ENCODE results near the gene GOT1. TPM values are rescaled to one million over a fixed set of nuclear protein-coding genes. Genes with fewer than 3 reads are reported as not detected.
A peak's percentile ranks its signal among the peaks of the same experiment; 100 is the strongest.

GOT1 gene
- total RNA-seq, 1 donor from 2014 or later: 587 TPM

GRCh38 chr10:99438890-99439289 lies 8.5 kb upstream of the GOT1 start:
- ATAC-seq (no peak), DNase-seq (no peak)
- intact Hi-C loops (cut with micrococcal nuclease): loop anchor here (10.0 kb wide), 1 partner anchor 276 kb away; no protein-coding TSS in a partner anchor

- intact Hi-C loops (cut with micrococcal nuclease): loop anchor here (10.0 kb wide), 1 partner anchor 279 kb away; no protein-coding TSS in a partner anchor
- DNase-seq (no peak), ATAC-seq (peak; percentile 30)
Observed at GRCh38 chr10:99435986-99436638, 5.7 kb upstream of the GOT1 start.

GRCh38 chr10:99433378-99434020 lies 3.1 kb upstream of the GOT1 start:
- no peak for DNase-seq
- ATAC-seq: no peak
- intact Hi-C loops (cut with micrococcal nuclease): loop anchor here (5.0 to 10.0 kb wide), 2 partner anchors 184 to 281 kb away; no protein-coding TSS in a partner anchor

- intact Hi-C loops (cut with micrococcal nuclease): loop anchor here (5.0 to 10.0 kb wide), 2 partner anchors 184 to 282 kb away; no protein-coding TSS in a partner anchor
- no peak for DNase-seq
Observed at GRCh38 chr10:99432881-99433280, 2.5 kb upstream of the GOT1 start.

GRCh38 chr10:99432047-99432446 lies 1.6 kb upstream of the GOT1 start:
- intact Hi-C loops (cut with micrococcal nuclease): loop anchor here (5.0 to 10.0 kb wide), 2 partner anchors 185 to 283 kb away; no protein-coding TSS in a partner anchor
- ATAC-seq (no peak), DNase-seq (no peak)

More at GRCh38 chr10:99432881-99433280, 2.5 kb upstream of the GOT1 start:
- no peak for ATAC-seq

DNA sequence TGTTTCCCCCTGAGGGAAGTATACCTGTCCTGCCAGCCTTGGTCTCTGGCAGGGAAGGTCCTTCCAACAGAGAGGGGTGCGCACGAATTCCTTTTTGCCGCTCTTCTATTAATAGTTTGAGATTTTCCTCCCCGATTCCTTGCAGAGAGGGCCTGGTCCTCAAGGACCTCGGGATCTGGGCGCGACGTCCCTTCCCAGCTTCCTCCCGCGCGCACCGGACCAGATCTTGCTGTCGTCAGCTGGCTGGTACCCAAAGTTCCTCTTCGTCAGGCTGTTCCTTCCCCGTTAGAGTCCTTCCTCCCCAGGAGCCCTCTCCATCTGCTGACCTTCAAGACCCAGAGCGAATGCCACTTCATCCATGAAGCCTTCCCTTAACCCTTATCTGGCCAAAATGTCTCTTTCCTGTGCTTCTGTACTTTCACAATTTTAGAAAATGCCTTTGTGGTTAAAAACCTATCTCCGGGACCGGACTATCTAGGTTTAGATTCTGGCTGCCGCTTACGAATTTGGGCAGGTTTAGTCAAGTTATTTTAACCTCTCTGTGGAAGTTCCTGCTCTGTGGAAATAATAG lies 851 bp upstream of the GOT1 start:
- intact Hi-C loops (cut with micrococcal nuclease): loop anchor here (5.0 to 10.0 kb wide), 2 partner anchors 186 to 284 kb away; no protein-coding TSS in a partner anchor
- peak; percentile 67 for ATAC-seq
- peak; percentile 81 for DNase-seq

DNA sequence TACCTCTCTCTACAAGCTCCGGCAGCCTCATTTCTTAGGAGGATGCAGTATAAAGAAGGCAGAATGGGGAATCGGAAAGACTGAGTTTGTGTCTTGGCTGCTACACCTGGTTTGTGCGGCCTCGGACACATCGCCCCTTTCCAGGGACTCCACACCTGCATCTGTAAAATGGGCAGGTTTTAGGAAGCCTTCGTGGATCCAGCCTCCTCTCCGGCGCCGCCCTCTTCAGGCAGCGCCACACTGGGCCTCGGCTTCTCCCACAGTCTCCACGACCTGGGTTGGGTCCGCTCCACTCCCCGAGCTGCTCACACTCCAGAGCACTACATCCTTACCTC lies 341 bp downstream of the GOT1 start:
- ATAC-seq: peak; percentile 0
- DNase-seq: no peak
- intact Hi-C loops (cut with micrococcal nuclease): loop anchor here (5.0 to 10.0 kb wide), 2 partner anchors 187 to 285 kb away; no protein-coding TSS in a partner anchor

DNA sequence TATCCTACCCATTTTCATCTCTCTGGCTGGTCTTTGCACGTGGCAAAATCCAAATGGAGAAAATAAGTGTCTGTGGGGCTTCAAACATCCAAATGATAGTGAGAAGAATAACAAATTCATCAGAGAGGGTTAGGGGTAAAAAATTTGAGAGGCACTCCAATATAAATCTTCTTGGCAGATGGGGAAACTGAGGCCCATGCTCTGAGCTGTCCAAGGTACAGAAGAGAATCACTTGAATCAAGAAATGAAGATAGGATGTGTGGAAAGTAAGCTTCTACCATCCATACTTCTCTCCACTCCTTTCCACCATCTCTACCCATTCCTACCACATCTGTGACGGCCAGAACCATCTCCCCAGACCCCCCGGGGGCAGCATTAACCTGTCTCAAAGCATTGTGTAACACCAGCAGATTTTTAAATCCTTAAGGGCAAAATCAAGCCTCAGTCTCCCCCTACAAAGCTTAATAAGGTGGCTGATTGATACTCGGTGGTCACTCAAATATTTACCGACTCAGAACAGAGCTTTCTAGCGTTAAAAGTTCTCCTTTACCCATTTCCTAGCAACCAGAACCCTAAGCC lies 818 bp downstream of the GOT1 start:
- intact Hi-C loops (cut with micrococcal nuclease): loop anchor here (5.0 to 10.0 kb wide), 2 partner anchors 188 to 285 kb away; no protein-coding TSS in a partner anchor

DNA sequence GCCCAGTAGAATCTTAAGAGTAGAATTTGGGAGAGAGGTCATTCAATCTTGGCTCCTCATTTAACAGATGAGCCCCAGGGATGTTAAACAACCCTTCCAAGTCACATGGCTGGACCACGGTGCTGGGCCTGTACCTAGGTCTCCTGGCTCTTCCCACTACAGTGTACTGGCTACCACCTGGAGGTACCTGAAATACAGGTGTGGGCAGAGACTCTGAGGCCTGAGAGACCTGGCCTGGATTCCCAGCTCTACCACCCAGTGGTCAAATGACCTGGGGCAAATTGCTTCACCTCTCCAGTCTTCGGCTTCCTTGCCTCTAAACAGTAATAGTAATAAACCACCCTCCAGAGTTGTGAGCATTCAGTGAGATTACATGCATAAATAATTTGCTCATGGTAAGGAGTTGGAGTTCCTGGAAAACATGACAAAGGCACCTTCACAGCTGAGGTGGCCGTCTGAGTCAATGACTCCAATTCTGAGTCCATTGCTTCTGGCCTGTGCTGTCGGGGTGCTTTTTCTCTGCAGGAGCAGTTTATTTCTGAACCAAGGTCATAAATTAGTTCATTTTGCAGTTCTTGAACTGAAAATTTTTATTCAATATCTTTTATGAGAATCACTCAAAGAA lies 2.7 kb downstream of the GOT1 start:
- DNase-seq (no peak), ATAC-seq (no peak)
- intact Hi-C loops (cut with micrococcal nuclease): no loop called here

More for the DNA sequence above, 818 bp downstream of the GOT1 start:
- ATAC-seq (no peak), DNase-seq (no peak)

GRCh38 chr10:99426689-99427088 lies 3.7 kb downstream of the GOT1 start:
- ATAC-seq (no peak), DNase-seq (no peak)
- intact Hi-C loops (cut with micrococcal nuclease): no loop called here

- ATAC-seq: no peak
- intact Hi-C loops (cut with micrococcal nuclease): no loop called here
- no peak for DNase-seq
Observed at GRCh38 chr10:99425204-99425603, 5.2 kb downstream of the GOT1 start.

DNA sequence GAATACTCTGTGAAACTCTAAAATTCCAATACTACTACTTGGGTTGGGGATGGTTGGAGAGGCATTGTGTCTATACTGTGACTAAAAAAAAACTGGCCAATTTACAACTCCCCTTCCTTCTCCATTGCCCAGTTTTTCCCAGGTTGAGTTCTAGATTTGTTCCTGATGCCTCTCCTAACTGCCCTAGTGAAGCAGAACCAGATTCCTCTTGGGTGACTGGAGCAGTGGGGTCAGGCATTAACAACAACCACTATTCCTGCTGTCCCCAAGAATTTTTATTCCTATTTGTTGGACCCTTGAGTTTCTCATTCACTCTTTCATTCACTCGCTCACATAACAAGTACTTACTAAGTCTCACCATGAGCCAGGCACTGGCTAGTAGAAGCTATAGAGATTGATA lies 5.8 kb downstream of the GOT1 start:
- ATAC-seq (no peak), DNase-seq (no peak)
- intact Hi-C loops (cut with micrococcal nuclease): no loop called here

- intact Hi-C loops (cut with micrococcal nuclease): no loop called here
- no peak for DNase-seq
- no peak for ATAC-seq
Observed at GRCh38 chr10:99422529-99423096, 7.8 kb downstream of the GOT1 start.

GRCh38 chr10:99421233-99421739 lies 9.1 kb downstream of the GOT1 start:
- ATAC-seq (no peak), DNase-seq (no peak)
- intact Hi-C loops (cut with micrococcal nuclease): no loop called here

DNA sequence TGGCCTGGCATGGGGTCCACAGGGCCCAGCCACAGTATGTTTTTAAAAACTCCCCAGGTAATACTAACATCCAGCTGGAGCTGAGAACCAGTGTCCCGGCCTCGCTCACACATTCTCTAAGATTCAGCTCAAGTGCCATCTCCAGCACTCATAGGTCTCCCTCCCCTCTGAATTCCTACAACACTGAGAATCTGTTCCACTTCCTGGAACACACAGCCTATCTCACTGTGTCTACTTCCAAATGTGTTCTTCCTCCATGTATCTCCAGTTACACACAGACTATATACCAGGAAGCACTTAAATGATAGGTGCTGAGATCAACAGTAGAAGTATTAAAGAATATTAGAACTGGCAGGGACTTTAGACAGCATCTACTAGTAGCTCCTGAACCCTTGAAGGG lies 10.7 kb downstream of the GOT1 start:
- ATAC-seq (no peak), DNase-seq (no peak)
- intact Hi-C loops (cut with micrococcal nuclease): no loop called here

GRCh38 chr10:99418910-99419624 lies 11.4 kb downstream of the GOT1 start:
- intact Hi-C loops (cut with micrococcal nuclease): no loop called here
- DNase-seq (no peak), ATAC-seq (no peak)

- no peak for DNase-seq
- intact Hi-C loops (cut with micrococcal nuclease): no loop called here
- ATAC-seq: peak; percentile 93
Observed at GRCh38 chr10:99412099-99412498, 18.3 kb downstream of the GOT1 start.

GRCh38 chr10:99411546-99411945 lies 18.9 kb downstream of the GOT1 start:
- DNase-seq: no peak
- intact Hi-C loops (cut with micrococcal nuclease): no loop called here
- ATAC-seq: peak; percentile 40

Data from left ventricle myocardium superior (tissue), 1 donor.